NOMO-1 treated with dmso at 0.1 percent for 144 hours (cell line): ENCODE results near the gene BACE2.
"Not testable (repeated sequence)": the region's sequence is repeated elsewhere in the genome, so short reads cannot be mapped to it uniquely, and the experiment has no call there.

Source experiments
- DNase-seq: peaks from one replicate; lab custom pipeline; 2025; ENCODE audit not compliant: unreplicated experiment; lab: John Stamatoyannopoulos, UW

The BACE2 gene

GRCh38 chr21:41236352-41236973 lies 68.5 kb downstream of the BACE2 start:
- no peak for DNase-seq

GRCh38 chr21:41238081-41238796 lies 70.3 kb downstream of the BACE2 start:
- DNase-seq = not testable (repeated sequence)

GRCh38 chr21:41240040-41240439 lies 72.1 kb downstream of the BACE2 start:
- no peak for DNase-seq

DNA sequence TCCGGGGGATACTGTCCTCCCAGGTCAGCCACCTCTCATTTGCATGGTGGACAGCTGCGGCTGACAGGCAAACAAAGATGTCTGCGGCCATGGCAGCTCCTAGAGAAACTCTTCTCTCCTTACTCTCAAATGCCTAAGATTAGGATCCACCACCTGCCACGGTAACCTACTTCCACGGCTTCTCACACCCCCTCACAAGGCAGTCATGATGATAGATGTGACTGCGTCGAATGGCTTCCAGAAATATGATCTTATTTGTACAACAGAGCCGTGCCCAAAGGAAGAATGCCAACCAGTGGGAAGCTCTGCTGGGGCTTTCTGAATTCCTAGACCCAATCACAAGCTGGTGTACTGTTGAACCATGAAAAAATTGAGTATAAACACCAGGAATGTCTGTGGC lies 73.4 kb downstream of the BACE2 start:
- DNase-seq = no peak

- DNase-seq = no peak
Measured at GRCh38 chr21:41242238-41242829, 74.4 kb downstream of the BACE2 start.

- DNase-seq = no peak
Measured at GRCh38 chr21:41243107-41243506, 75.1 kb downstream of the BACE2 start.

DNA sequence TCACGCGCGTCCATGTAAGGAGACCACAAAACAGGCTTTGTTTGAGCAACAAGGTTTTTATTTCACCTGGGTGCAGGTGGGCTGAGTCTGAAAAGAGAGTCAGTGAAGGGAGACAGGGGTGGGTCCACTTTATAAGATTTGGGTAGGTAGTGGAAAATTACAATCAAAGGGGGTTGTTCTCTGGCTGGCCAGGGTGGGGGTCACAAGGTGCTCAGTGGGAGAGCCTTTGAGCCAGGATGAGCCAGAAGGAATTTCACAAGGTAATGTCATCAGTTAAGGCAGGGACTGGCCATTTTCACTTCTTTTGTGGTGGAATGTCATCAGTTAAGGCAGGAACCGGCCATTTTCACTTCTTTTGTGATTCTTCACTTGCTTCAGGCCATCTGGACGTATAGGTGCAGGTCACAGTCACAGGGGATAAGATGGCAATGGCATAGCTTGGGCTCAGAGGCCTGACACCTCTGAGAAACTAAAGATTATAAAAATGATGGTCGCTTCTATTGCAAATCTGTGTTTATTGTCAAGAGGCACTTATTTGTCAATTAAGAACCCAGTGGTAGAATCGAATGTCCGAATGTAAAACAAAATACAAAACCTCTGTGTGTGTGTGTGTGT lies 76.4 kb downstream of the BACE2 start:
- DNase-seq = not testable (repeated sequence)

DNA sequence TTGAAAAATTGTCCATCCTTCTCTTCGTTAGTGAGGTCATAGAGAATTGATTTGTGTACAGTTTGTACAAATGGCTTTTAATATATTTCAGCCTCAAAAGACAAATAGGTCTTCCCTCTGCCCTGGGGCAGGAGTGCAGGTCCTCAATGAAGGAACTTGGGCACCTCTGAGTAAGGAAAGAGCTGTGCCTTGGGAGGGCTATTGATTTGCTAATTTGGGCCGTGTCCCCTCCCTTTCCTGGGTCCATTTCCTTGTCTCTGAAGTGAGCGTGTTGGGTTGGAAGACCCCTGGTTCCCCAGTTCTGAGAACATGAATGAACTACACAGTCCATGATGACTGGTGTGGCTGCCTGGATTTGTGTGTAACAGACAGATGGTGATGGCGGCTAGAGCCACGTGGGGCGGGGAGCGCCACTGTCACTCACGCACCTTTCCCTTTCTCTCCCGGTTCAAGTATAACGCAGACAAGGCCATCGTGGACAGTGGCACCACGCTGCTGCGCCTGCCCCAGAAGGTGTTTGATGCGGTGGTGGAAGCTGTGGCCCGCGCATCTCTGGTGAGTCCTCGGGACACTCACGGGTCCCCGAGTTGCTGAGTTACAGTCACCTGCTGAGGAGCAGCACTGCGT lies 77.7 kb downstream of the BACE2 start:
- DNase-seq = no peak

DNA sequence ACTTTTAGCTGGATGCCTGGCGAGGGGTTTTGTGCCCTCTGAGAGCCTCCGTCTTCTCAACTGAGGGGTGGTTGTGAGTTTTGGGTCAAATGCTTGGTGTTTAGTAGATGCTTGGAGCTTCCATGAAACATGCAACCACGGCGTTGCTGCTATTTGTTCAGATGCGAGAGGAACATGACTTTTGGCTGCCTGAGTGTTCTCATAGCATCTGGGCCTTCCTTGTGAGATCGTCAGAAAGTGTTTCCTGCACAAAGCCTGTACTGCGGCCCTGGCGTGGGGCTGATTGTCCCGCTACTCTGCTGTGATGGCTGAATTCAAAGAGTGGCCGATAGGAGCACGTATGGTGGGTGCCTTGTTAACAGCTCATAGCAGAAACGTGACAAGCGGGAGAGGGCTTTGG lies 78.8 kb downstream of the BACE2 start:
- no peak for DNase-seq

GRCh38 chr21:41247561-41248545 lies 79.9 kb downstream of the BACE2 start:
- DNase-seq = no peak

DNA sequence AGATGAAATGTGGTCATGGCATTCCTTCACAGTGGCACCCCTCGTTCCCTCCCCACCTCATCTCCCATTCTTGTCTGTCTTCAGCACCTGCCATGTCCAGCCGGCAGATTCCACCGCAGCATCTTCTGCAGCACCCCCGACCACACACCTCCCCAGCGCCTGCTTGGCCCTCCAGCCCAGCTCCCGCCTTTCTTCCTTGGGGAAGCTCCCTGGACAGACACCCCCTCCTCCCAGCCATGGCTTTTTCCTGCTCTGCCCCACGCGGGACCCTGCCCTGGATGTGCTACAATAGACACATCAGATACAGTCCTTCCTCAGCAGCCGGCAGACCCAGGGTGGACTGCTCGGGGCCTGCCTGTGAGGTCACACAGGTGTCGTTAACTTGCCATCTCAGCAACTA lies 81.5 kb downstream of the BACE2 start:
- DNase-seq = no peak

- no peak for DNase-seq
Measured at GRCh38 chr21:41250519-41250918, 82.6 kb downstream of the BACE2 start.

GRCh38 chr21:41251961-41252642 lies 84.1 kb downstream of the BACE2 start:
- DNase-seq = no peak

DNA sequence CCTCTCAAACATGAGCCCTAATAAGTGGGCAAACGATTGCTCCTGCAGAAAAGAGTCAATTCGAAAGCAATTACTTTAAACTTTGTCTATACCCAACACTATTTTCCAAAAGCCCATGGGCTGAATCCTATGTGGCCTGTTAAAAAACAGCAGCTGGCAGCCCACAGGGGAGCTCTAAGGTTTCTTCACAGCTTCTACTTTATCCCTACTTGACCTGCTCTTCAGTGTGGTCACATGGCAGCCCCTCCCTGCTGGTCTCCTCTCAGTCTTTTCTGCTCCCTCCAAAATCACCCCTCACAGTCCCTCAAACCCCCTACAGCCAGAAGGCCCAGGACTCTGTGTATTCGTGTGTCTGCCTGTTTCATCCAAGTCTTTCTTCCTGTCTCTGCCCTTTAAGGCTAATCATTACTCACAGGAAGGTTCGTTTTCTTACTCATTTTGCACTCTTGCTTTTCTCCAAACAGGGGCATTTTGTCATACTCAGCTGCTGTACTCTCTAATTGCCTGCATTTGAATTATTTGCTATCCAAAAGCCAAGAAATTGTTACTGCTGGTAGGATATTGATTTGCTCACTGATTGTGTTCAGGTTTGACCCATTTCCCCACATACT lies 86.2 kb downstream of the BACE2 start:
- DNase-seq = no peak

- DNase-seq = no peak
Measured at GRCh38 chr21:41255190-41255589, 87.2 kb downstream of the BACE2 start.

GRCh38 chr21:41256231-41256630 lies 88.3 kb downstream of the BACE2 start:
- DNase-seq = not testable (repeated sequence)

- no peak for DNase-seq
Measured at GRCh38 chr21:41256771-41257702, 89.1 kb downstream of the BACE2 start.

GRCh38 chr21:41258617-41259016 lies 90.7 kb downstream of the BACE2 start:
- no peak for DNase-seq
